ENCODE measurements around the gene GSTM2.

The GSTM2 gene

DNA sequence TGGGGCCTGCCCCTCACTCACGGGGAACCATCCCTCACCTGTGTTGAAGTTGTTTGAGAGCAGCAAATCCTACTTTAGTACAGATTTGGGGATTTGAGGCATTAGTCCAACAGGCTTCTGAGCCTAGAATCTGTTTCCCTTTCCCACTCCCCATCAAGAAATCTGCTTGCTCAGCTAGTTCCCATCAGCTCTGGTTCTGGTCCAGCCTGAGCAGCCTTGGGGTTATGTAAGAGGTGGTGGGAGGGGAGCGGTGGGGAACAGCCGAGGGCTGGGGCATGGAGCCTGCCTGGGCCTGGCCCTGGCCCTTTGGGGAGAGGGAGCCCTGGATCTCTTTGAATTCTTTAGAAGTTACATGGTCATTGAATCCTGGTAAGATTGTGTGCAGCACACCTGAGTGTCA, 48.3 kb downstream of the GSTM2 start:
- no peak for DNase-seq (ENCODE audit: low read depth)

DNA sequence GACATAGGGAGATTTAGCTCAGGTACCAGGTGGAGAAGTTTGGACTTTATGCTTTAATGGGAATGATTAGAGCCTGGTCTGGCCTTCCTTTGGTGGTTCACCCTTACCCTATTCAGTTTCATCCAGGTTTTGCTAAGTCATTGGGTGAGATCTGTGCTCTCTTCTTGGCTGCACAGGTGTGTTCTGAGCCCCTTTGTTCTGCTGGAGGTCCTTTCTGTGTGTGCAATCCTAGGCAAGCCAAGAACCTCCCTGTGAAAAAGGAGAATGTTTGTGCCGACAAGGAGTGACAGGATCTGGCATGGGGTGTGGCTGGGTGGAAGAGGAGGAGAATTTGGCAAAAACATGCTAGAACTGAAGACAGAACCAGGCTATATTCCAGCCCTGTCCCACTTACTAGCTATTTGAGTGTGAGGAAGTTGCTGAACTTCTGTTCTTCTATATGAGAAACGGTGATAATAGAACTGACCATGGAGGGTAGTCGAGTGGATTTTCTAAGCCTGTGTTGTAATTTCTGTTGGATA, 48.8 kb downstream of the GSTM2 start:
- no peak for DNase-seq (ENCODE audit: low read depth)

DNA sequence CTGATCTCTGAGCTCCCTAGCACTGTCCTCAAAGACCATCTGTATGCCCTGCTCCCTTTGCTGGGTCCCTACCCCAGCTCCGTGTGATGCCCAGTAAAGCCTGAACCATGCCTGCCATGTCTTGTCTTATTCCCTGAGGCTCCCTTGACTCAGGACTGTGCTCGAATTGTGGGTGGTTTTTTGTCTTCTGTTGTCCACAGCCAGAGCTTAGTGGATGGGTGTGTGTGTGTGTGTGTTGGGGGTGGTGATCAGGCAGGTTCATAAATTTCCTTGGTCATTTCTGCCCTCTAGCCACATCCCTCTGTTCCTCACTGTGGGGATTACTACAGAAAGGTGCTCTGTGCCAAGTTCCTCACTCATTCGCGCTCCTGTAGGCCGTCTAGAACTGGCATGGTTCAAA, 49.9 kb downstream of the GSTM2 start:
- no peak for DNase-seq (ENCODE audit: low read depth)

DNA sequence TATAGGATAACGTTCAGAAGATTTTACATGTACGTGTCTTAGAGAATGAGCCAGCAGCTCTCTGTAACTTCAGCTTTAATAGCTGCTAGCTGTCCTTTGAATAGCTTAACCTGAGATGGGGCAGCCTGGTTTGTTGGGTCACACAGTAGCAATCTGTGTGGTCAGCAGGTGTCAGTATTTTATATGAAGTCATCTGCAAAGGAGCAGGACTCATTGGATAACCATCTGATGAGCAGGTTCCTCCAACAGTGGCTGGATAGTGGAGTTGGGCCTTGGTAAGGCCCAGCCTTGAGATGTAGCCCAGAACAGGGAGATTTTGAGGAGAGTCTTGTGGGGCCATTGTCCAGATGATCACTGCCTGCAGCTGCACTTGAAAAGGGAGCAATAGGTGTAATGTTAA, 50.6 kb downstream of the GSTM2 start:
- DNase-seq (ENCODE audit: low read depth), result no peak

DNA sequence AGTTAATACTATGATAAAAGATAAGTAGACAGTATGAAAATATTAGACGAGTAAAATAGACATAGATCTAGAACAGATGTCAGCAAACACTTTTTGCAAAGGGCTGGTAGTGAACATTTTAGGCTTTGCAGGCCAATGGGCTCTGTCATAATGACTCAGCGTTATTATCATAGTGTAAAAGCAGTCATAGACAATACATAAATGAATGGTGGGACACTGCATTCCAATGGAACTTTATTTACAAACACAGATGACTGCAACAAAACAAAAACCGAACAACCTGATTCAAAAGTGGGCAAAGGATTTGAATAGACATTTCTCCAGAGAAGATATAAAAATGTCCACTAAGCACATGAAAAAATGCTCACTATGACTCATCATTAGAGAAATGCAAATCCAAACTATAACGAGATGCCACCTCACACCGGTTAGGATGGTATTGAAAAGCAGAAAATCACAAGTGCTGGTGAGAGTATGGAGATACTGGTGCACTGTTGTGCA, 51.5 kb downstream of the GSTM2 start:
- DNase-seq (ENCODE audit: low read depth), result no peak

DNA sequence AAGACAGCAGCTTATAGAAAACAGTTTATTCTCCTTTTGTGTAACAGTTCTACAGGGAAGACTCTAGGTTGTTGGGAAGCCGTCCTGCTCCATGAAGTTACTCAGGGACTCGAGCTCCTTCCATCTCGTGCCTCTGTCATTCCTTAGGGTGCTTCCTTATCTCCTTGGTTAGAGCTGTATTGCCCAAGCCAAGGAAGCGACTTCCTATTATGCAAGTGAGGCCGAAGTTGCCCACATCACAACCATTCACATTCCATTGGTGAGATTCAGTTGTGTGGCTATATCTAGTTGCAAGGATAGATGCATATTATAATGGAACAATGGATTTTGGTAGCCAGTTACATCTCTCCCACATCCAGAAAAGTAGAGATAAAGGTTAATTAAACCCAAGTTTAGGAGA, 53.2 kb downstream of the GSTM2 start:
- no peak for DNase-seq (ENCODE audit: low read depth)

- no peak for DNase-seq (ENCODE audit: low read depth)
Measured at GRCh38 chr1:109721971-109722370, 54.1 kb downstream of the GSTM2 start.

GRCh38 chr1:109722908-109723691, 55.2 kb downstream of the GSTM2 start:
- DNase-seq (ENCODE audit: low read depth), result no peak
